Keratinocyte (primary cell): ENCODE data around the gene CEP152. TPM values are rescaled to one million over a fixed set of nuclear protein-coding genes. Genes with fewer than 3 reads are reported as not detected.
A peak's percentile ranks its signal among the peaks of the same experiment; 100 is the strongest.
"Not testable (repeated sequence)": the region's sequence is repeated elsewhere in the genome, so short reads cannot be mapped to it uniquely, and the experiment has no call there.

Experiments used
- DNase-seq: peaks from one replicate; pipeline ENCODE4 v3.0.0-alpha.2; 2011; ENCODE audit warnings: low read depth, missing footprints, low spot score
- FAIRE-seq: peaks from 2 replicates; lab custom pipeline; 2011; peaks lifted over from hg19 to GRCh38; lab: Jason Lieb, UNC
- H2AFZ ChIP-seq: 2 replicates; pipeline ENCODE4 v1.6.0; 2012; ENCODE audit warnings: low read length, control low read depth, inconsistent platforms; ENCODE audit not compliant: control insufficient read depth
- H3K27ac ChIP-seq: 2 replicates; pipeline ENCODE4 v1.5.1; 2011; ENCODE audit warnings: low read length; ENCODE audit not compliant: control insufficient read depth, insufficient read depth
- H3K27me3 ChIP-seq: 3 replicates; pipeline ENCODE4 v1.6.0; 2011; ENCODE audit warnings: low read length; ENCODE audit not compliant: control insufficient read depth, insufficient read depth; ENCODE audit errors: extremely low read depth
- H3K36me3 ChIP-seq, 2 experiments: 2 replicates in 1 of 2; 3 replicates in 1 of 2; pipeline ENCODE4 v1.5.1; 2011; ENCODE audit warnings: low read length in 2 of 2, mild to moderate bottlenecking in 1 of 2; ENCODE audit not compliant: control insufficient read depth in 2 of 2, insufficient read depth in 2 of 2; ENCODE audit errors: extremely low read depth in 1 of 2
- H3K4me1 ChIP-seq: 3 replicates; pipeline ENCODE4 v1.5.1; 2011; ENCODE audit warnings: low read length; ENCODE audit not compliant: control insufficient read depth, insufficient read depth; ENCODE audit errors: extremely low read depth
- H3K4me2 ChIP-seq: 3 replicates; pipeline ENCODE4 v1.6.0; 2011; ENCODE audit warnings: low read depth, low read length; ENCODE audit not compliant: control insufficient read depth, insufficient read depth; ENCODE audit errors: extremely low read depth
- H3K4me3 ChIP-seq, 3 experiments: fragments of 200-600 bp in 1 of 3; sonication (generic) in 1 of 3; 2 replicates in 2 of 3; 3 replicates in 1 of 3; pipeline ENCODE4 v1.5.1; 2011 to 2016; ENCODE audit warnings: low read length in 3 of 3, mild to moderate bottlenecking in 3 of 3, control low read depth in 2 of 3, inconsistent platforms in 1 of 3, low read depth in 1 of 3, mixed read lengths in 1 of 3, mixed run types in 1 of 3, moderate library complexity in 1 of 3; ENCODE audit not compliant: control insufficient read depth in 2 of 3, insufficient read depth in 2 of 3; ENCODE audit errors: extremely low read depth in 1 of 3
- H3K79me2 ChIP-seq: 2 replicates; pipeline ENCODE4 v1.6.0; 2012; ENCODE audit warnings: low read length; ENCODE audit not compliant: control insufficient read depth, insufficient read depth
- H3K9ac ChIP-seq: 3 replicates; pipeline ENCODE4 v1.6.0; 2011; ENCODE audit warnings: low read length; ENCODE audit not compliant: control insufficient read depth, insufficient read depth; ENCODE audit errors: extremely low read depth
- H3K9me1 ChIP-seq: 3 replicates; pipeline ENCODE4 v1.6.0; 2011; ENCODE audit warnings: low read length; ENCODE audit not compliant: control insufficient read depth, insufficient read depth; ENCODE audit errors: extremely low read depth
- H3K9me3 ChIP-seq: 2 replicates; pipeline ENCODE4 v1.5.1; 2012; ENCODE audit warnings: low read depth, low read length; ENCODE audit not compliant: control insufficient read depth
- H4K20me1 ChIP-seq: 3 replicates; pipeline ENCODE4 v1.6.0; 2011; ENCODE audit warnings: low read length; ENCODE audit not compliant: control insufficient read depth, insufficient read depth; ENCODE audit errors: extremely low read depth
- CTCF ChIP-seq, 3 experiments: IDR thresholded peaks in 1 of 3; conservative IDR thresholded peaks in 1 of 3; optimal IDR thresholded peaks in 1 of 3; 2 replicates in 2 of 3; 3 replicates in 1 of 3; pipeline versions ENCODE3 to v1.5.1; 2011; ENCODE audit warnings: low read length in 3 of 3, mild to moderate bottlenecking in 3 of 3, moderate library complexity in 2 of 3, control low read depth in 1 of 3, inconsistent platforms in 1 of 3; ENCODE audit not compliant: insufficient read depth in 2 of 3; ENCODE audit errors: extremely low read depth in 1 of 3
- EZH2 ChIP-seq: IDR thresholded peaks from one replicate; pipeline ENCODE4 v1.6.1; 2012; ENCODE audit warnings: inconsistent platforms, mild to moderate bottlenecking, low read length, moderate library complexity
- dilution Hi-C: fragments of 300-500 bp; cut with MboI; formaldehyde crosslinking; loops from one replicate; pipeline ENCODE4 v1.7.0; 2020; ENCODE audit warnings: low sequenced_read_pairs; ENCODE audit not compliant: extremely low pct_ligation_motif_present
- polyA plus RNA-seq, 5 experiments: library from polyadenylated mRNA; depleted of rRNA in 3 of 5; stranded (reverse) in 3 of 5; stranded (forward) in 1 of 5; unstranded in 1 of 5; fragments of >200 nt; gene quantifications; 1 replicate in 1 of 5; 2 replicates in 3 of 5; 3 replicates in 1 of 5; pipeline versions ENCODE4 v1.2.1 to v1.2.3, GENCODE V29; 2011 to 2012; ENCODE audit warnings: missing spikeins in 2 of 5, low read depth in 1 of 5, low replicate concordance in 1 of 5

The CEP152 gene
- polyA plus RNA-seq, 1 donor (not counting 4 experiments of a cell fraction or from before 2014, with no cell fraction given), result 4.0 TPM

GRCh38 chr15:48792408-48792807 is 18.5 kb downstream of the CEP152 start:
- Histone ChIP-seq H2AFZ (no peak overlapping the region), H3K27ac (no peak overlapping the region), H3K27me3 (no peaks in the 10 kb centered on the region), H3K9ac (no peak overlapping the region), H3K4me1 (no peaks in the 10 kb centered on the region), H3K9me3 (no peaks in the 10 kb centered on the region), H3K36me3 (peaks cover 0 to 2% of the 10 kb centered on the region in 2 experiments), H3K79me2 (no peaks in the 10 kb centered on the region), H3K4me2 (no peak overlapping the region), H4K20me1 (no peaks in the 10 kb centered on the region), H3K4me3 (no peak overlapping the region), H3K9me1 (no peaks in the 10 kb centered on the region)
- TF ChIP-seq CTCF (optimal IDR thresholded peaks at IDR 0.05 in 1 of 3, IDR thresholded peaks at IDR 0.05 in 1 of 3, conservative IDR thresholded peaks at IDR 0.05 in 1 of 3; ENCODE audit: extremely low read depth in 1 of 3, insufficient read depth in 2 of 3, low read length in 3 of 3) (no peak), EZH2 (no peak)
- DNase-seq (no peak), FAIRE-seq (no peak)
- dilution Hi-C loops, result no loop called here

- H2AFZ ChIP-seq, dilution Hi-C loops, H3K27me3 ChIP-seq, H3K4me1 ChIP-seq, H3K79me2 ChIP-seq, H3K4me3 ChIP-seq, H3K4me2 ChIP-seq, H3K9me3 ChIP-seq, H3K27ac ChIP-seq, H3K9me1 ChIP-seq, H3K36me3 ChIP-seq, H4K20me1 ChIP-seq, H3K9ac ChIP-seq, DNase-seq: not testable (repeated sequence)
- peak; percentile 9 for FAIRE-seq
These were observed 20.3 kb downstream of the CEP152 start for GRCh38 chr15:48790466-48791115.

DNA sequence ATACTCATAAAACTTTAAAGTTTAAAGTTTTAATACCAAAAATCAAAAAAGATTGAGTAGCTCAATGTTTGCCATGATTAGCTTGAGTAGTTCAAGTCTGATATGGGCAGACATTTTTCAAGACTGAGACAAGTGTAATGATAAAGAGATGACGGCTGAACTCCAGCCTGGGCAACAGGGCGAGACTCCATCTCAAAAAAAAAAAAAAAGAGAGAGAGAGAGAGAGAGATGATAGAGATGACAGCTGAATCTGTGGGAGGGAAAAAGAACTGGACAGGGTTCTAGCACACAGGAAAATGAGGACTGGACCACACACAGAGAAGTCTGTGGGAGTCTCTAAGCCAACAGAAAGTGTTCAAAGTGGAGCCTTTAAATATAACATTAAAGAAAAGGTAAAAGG is 25.2 kb downstream of the CEP152 start:
- no peaks in the 10 kb centered on the region for H3K79me2 ChIP-seq
- no peak overlapping the region for H3K9ac ChIP-seq
- no peaks in the 10 kb centered on the region for H3K27me3 ChIP-seq
- TF ChIP-seq EZH2, result no peak
- no peak for TF ChIP-seq CTCF (optimal IDR thresholded peaks at IDR 0.05 in 1 of 3, IDR thresholded peaks at IDR 0.05 in 1 of 3, conservative IDR thresholded peaks at IDR 0.05 in 1 of 3; ENCODE audit: extremely low read depth in 1 of 3, insufficient read depth in 2 of 3, low read length in 3 of 3)
- FAIRE-seq (no peak), DNase-seq (no peak)
- no peak overlapping the region for H3K27ac ChIP-seq
- H3K9me3 ChIP-seq, result no peaks in the 10 kb centered on the region
- H3K9me1 ChIP-seq, result no peaks in the 10 kb centered on the region
- dilution Hi-C loops, result no loop called here
- H3K4me1 ChIP-seq, result no peaks in the 10 kb centered on the region
- peaks cover 0 to 8% of the 10 kb centered on the region in 2 experiments for H3K36me3 ChIP-seq
- no peak overlapping the region for H2AFZ ChIP-seq
- H3K4me2 ChIP-seq, result no peak overlapping the region
- no peaks in the 10 kb centered on the region for H4K20me1 ChIP-seq
- H3K4me3 ChIP-seq, result no peak overlapping the region
